Neural crest cell (in vitro differentiated cells): Measurements from ENCODE around the gene XG. TPM values are rescaled to one million over a fixed set of nuclear protein-coding genes. Genes with fewer than 3 reads are reported as not detected.
"Not testable (repeated sequence)": the region's sequence is repeated elsewhere in the genome, so short reads cannot be mapped to it uniquely, and the experiment has no call there.

ENCODE experiments used
- DNase-seq: peaks from one replicate; pipeline ENCODE4 v3.0.0; 2021; ENCODE audit warnings: low read depth, mixed read lengths, low spot score
- H3K27ac Mint-ChIP-seq: one replicate; pipeline ENCODE4 v1.8.0; 2021; ENCODE audit warnings: mild to moderate bottlenecking, mixed read lengths; ENCODE audit not compliant: unreplicated experiment
- H3K27me3 Mint-ChIP-seq: 2 replicates; pipeline ENCODE4 v1.8.0; 2021; ENCODE audit warnings: low read depth, mild to moderate bottlenecking, mixed read lengths
- H3K36me3 Mint-ChIP-seq: 2 replicates; pipeline ENCODE4 v1.8.0; 2021; ENCODE audit warnings: low read depth, mild to moderate bottlenecking, mixed read lengths
- H3K4me1 Mint-ChIP-seq: 2 replicates; pipeline ENCODE4 v1.8.0; 2021; ENCODE audit warnings: mixed read lengths
- H3K4me3 Mint-ChIP-seq: one replicate; pipeline ENCODE4 v1.8.0; 2021; ENCODE audit warnings: mild to moderate bottlenecking, mixed read lengths
- H3K9me3 Mint-ChIP-seq: 2 replicates; pipeline ENCODE4 v1.8.0; 2021; ENCODE audit warnings: mixed read lengths
- total RNA-seq: library from RNA; stranded (reverse); gene quantifications from 2 replicates; pipeline ENCODE4 v1.2.1, GENCODE V29; 2021
- TF ChIP-seq, protein P1 (sequence below): fragments of 200-600 bp; sonication (generic); conservative IDR thresholded peaks from 2 replicates; pipeline ENCODE4 v1.5.0; 2021; ENCODE audit warnings: antibody characterized with exemption, mild to moderate bottlenecking

XG gene
- total RNA-seq, 1 donor from 2014 or later: not detected

DNA sequence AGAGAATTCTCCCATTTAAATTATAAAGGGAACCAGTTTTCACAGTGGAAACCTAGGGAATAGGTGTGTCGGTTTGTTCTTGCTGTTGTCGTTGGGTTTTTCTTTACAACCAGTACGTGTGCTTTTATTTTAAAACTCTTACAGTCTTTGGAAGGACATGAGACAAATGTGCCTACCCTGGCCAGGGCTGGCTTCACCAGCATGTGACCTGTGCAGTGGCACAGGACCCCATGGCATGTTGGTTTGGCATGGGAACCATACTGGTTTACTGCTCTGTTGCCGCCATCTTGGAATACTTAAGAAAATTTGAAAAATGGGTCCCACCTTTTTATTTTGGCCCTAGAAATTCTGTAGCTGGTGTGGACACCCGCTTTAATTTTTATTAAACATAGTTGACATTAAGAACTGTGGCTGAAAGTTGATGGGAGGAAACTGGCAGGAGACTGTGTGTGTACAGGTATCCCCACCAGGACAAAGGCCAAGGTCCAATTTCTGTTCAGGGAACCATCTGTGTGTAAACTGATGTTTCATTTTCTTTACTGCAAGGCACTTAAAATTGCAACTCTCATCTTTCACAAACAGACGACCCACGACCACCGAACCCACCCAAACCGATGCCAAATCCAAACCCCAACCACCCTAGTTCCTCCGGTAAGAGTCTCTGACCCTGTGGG lies 31.9 kb upstream of the XG start:
- peaks cover 32% of the 10 kb centered on the region for H3K36me3 Mint-ChIP-seq
- no peaks in the 10 kb centered on the region for H3K4me1 Mint-ChIP-seq
- no peak for DNase-seq
- H3K27me3 Mint-ChIP-seq: no peaks in the 10 kb centered on the region
- no peak overlapping the region for H3K4me3 Mint-ChIP-seq
- H3K27ac Mint-ChIP-seq: no peak overlapping the region
- TF ChIP-seq, protein P1, sequence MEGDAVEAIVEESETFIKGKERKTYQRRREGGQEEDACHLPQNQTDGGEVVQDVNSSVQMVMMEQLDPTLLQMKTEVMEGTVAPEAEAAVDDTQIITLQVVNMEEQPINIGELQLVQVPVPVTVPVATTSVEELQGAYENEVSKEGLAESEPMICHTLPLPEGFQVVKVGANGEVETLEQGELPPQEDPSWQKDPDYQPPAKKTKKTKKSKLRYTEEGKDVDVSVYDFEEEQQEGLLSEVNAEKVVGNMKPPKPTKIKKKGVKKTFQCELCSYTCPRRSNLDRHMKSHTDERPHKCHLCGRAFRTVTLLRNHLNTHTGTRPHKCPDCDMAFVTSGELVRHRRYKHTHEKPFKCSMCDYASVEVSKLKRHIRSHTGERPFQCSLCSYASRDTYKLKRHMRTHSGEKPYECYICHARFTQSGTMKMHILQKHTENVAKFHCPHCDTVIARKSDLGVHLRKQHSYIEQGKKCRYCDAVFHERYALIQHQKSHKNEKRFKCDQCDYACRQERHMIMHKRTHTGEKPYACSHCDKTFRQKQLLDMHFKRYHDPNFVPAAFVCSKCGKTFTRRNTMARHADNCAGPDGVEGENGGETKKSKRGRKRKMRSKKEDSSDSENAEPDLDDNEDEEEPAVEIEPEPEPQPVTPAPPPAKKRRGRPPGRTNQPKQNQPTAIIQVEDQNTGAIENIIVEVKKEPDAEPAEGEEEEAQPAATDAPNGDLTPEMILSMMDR: no peak
- no peaks in the 10 kb centered on the region for H3K9me3 Mint-ChIP-seq

- TF ChIP-seq, protein P1: no peak
- no peaks in the 10 kb centered on the region for H3K9me3 Mint-ChIP-seq
- peaks cover 41% of the 10 kb centered on the region for H3K36me3 Mint-ChIP-seq
- no peaks in the 10 kb centered on the region for H3K4me1 Mint-ChIP-seq
- no peak overlapping the region for H3K27ac Mint-ChIP-seq
- no peaks in the 10 kb centered on the region for H3K27me3 Mint-ChIP-seq
- no peak for DNase-seq
- H3K4me3 Mint-ChIP-seq: no peak overlapping the region
Observed at GRCh38 chrX:2723286-2723879, 28.5 kb upstream of the XG start.

GRCh38 chrX:2727264-2727663 lies 24.6 kb upstream of the XG start:
- peaks cover 38% of the 10 kb centered on the region for H3K36me3 Mint-ChIP-seq
- H3K27ac Mint-ChIP-seq, DNase-seq, H3K9me3 Mint-ChIP-seq, H3K4me3 Mint-ChIP-seq, H3K4me1 Mint-ChIP-seq, H3K27me3 Mint-ChIP-seq: not testable (repeated sequence)

DNA sequence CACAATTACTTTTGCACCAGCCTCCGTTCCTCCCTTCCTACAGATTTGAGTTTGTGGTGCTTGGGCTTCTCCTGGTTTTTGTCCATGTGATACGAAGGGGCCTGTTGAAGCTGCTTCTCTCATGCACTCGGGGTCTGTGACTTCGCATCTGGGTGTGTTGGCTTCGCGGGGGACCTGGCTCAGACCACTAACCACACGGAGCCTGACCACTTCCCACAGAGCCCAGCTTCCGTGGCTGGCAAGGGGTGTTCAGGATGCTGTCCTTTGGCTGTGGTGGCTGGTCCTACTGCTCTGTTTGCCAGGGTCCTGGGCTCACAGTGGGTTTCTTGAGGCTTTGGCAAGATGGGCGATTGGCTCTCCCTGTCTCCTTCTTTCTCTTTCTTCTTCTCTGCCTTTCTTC lies 19.8 kb upstream of the XG start:
- H3K4me1 Mint-ChIP-seq: no peaks in the 10 kb centered on the region
- no peak for DNase-seq
- H3K27ac Mint-ChIP-seq: no peak overlapping the region
- no peaks in the 10 kb centered on the region for H3K27me3 Mint-ChIP-seq
- TF ChIP-seq, protein P1: no peak
- no peak overlapping the region for H3K4me3 Mint-ChIP-seq
- peaks cover 2% of the 10 kb centered on the region for H3K9me3 Mint-ChIP-seq
- peaks cover 34% of the 10 kb centered on the region for H3K36me3 Mint-ChIP-seq

- Mint-ChIP-seq H3K36me3 (peaks cover 34% of the 10 kb centered on the region), H3K4me1 (no peaks in the 10 kb centered on the region), H3K9me3 (peaks cover 2% of the 10 kb centered on the region), H3K4me3 (no peak overlapping the region), H3K27me3 (no peaks in the 10 kb centered on the region), H3K27ac (no peak overlapping the region)
- TF ChIP-seq, protein P1: no peak
- no peak for DNase-seq
Observed at GRCh38 chrX:2732649-2733048, 19.2 kb upstream of the XG start.

DNA sequence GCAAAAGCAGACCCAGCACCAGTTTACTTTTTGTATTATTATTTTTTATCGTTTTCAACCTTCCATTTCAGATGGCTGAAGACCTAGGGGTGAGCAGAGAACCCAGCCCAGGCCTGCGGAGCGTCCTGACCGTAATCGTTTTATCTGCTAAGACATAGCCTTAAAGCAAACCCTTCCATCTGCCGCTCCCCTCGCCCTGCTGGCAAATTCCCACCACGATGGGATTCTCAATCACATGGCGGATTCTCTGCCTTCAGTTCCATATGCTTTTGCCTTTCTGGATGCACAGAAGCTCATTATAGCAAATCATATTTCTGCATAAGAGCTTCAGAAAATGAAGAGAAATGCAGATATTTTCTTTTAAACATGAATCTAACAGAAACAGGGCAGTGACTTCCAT lies 18.6 kb upstream of the XG start:
- DNase-seq: no peak
- H3K36me3 Mint-ChIP-seq: peaks cover 35% of the 10 kb centered on the region
- H3K27ac Mint-ChIP-seq: no peak overlapping the region
- no peak overlapping the region for H3K4me3 Mint-ChIP-seq
- peaks cover 2% of the 10 kb centered on the region for H3K9me3 Mint-ChIP-seq
- no peaks in the 10 kb centered on the region for H3K4me1 Mint-ChIP-seq
- H3K27me3 Mint-ChIP-seq: no peaks in the 10 kb centered on the region
- TF ChIP-seq, protein P1: no peak
